Stimulated activated CD4-positive, alpha-beta T cell treated with anti-CD3 and anti-CD28 coated beads, Interleukin-15, amount 100 ng/mL, for 24 hours (primary cell): Measurements from ENCODE around the gene C6orf136.
"Not testable (repeated sequence)": the region's sequence is repeated elsewhere in the genome, so short reads cannot be mapped to it uniquely, and the experiment has no call there.

Experiments used
- DNase-seq: peaks from one replicate; pipeline ENCODE4 v3.0.0-alpha.2; 2020

The C6orf136 gene

DNA sequence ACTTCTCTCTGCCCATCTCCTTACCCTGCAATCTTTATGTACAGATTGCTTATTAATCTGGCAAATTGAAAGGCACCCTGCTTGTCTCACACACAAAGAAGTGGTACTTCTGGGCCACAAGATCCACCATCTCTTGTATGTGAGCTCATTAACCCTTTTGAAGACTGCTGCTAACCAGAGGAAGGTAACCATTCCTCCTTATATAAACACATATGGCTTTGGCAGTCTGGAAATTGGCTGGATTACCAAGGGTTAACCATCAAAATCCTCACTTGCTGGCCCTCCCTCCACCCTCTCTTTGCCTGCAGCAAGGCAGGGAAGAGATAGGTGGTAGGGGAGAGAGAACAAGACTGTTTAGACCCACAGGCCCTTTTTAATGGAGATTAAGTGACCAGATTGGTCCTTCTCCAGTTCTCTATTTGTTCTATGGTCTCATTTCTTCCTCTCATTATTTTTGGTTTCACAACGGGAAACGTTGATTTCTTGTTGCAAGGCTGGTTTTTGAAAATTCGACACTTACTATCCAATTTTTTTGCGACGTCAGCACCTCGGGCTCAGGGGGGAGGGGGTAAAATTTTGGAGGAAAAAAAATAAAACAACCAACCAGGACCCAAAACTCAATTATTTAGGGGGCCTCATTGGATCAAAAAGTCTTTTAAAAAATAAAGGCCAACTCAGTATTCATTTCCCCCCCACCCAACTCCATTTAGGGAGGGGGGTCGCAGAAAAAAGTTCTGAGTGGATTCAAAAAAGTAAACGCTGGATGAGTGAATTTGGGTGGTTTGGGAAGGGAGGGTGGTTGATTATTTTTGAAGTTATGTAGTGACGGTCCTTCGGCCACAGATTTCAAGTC, 30.7 kb upstream of the C6orf136 start:
- DNase-seq: no peak

DNA sequence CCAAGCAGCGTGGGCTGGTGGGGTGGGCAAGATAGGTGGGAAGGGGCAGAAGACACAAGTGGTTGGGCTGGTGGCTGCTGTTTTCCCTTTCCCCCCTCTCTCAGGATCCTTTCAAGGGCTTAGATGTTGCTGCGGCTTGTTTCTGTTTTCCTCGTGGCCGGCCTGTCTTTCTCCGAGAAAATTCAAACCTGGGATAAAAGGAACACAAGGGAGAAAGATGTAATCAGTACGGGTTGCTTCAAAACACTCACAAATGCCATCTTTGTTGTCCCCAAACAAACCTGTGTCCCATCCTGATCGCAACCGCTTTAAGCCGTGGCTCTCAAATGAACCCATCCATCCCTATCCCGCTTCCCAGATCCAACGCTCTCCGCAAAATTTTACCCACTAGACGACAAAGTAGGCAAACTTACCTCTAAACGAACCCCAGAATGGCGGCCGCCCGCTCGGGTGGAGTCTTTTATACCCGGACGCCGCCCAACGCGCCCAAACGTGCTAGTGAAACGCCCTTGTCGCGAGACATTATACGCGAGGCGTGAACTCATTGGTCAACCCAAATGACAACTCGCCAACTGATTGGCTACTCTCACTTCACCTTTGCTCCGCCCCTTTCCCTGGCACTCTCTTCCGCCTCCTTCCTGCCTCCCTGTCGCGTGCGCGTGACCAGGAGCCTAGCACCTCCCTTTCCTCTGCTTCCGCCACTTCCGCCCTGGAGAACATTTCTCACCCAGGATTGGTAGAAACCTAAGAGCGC, 29.9 kb upstream of the C6orf136 start, which contains the start of gene PPP1R10:
PPP1R10 (minus strand) TSS at position 433 of the 754 bp plus-strand sequence. CDS start 7,299 bp downstream, outside the sequence.
- DNase-seq: peak; percentile 97

- peak; percentile 98 for DNase-seq
Measured at GRCh38 chr6:30617565-30618269, 29.2 kb upstream of the C6orf136 start, which contains the start of gene MRPS18B. MRPS18B (plus strand) TSS chr6:30617840; CDS start chr6:30617866, 26 bp downstream.

DNA sequence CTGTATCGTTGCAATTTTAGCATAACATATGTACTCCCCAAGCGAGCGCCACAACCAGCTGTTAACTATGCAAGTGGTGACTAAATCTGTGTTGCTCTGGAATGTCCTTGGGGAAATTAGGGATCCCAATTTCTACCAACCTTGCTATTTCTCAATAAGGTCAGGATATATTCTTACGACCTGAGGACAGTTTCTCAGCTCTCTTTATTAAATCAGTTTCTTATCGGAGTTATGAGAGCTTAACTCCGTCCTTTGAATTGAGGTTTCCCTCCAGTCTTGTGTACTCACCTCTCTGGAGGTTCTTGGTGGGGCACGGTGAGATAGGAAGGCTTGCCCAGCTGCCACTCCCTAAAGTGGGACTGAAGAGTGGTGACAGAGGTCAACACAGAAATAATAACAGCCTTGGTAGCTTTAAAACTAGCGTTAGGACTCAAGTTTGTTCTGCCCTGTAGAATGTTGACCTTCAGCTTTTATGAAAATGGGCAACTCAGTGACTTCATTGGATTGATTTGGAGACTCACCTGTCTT, 28.6 kb upstream of the C6orf136 start:
- no peak for DNase-seq

- DNase-seq: no peak
Measured at GRCh38 chr6:30619561-30619960, 27.4 kb upstream of the C6orf136 start.

GRCh38 chr6:30625511-30625910, 21.4 kb upstream of the C6orf136 start:
- no peak for DNase-seq

- peak; percentile 92 for DNase-seq
Measured at GRCh38 chr6:30626484-30627366, 20.2 kb upstream of the C6orf136 start, which contains the start of gene ATAT1. ATAT1 (plus strand) TSS chr6:30626874.

DNA sequence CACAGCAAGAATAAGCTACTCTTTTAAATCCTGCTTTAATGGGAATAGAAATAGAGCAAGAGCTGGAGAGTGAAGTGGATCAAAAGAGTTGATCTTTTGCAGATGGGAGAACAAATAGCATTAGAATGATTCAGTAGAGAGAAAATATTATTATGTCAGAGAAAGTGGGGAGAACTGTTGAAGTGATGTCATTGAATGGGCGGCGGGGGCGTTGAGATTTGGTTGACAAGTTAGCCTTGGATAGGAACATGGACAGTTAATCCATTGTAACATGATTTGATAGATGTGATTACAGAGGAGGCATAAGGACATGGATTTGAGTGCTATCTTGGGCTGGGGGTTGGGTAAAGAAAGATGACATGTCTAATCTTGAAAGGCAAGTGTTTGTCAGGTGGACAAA, 11.1 kb upstream of the C6orf136 start:
- DNase-seq: no peak

DNA sequence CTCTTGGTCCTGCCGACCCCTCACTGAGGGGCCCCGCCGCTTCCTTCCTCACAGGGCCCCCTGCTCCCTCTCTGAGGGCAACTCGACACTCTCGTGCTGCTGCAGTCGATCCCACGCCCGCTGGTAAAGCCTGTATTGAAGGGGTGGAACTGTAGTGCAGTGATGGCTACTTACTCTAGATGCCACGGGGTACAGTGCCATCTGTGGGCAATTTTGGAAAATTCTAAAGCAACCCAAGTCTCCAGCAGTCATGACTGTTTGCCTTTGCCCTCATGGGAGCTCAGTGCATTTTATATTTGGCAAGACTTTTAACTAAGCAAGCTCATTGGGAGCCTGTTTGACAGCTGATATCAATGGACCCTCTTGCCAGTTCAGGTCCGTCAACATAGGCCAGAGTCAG, 6.5 kb upstream of the C6orf136 start:
- DNase-seq: no peak

- no peak for DNase-seq
Measured at GRCh38 chr6:30641048-30641447, 5.9 kb upstream of the C6orf136 start.

GRCh38 chr6:30643656-30644055, 3.3 kb upstream of the C6orf136 start:
- DNase-seq: no peak

- no peak for DNase-seq
Measured at GRCh38 chr6:30644769-30645168, 2.2 kb upstream of the C6orf136 start.

- no peak for DNase-seq
Measured at GRCh38 chr6:30645989-30646388, 944 bp upstream of the C6orf136 start.

GRCh38 chr6:30647242-30648116, 546 bp downstream of the C6orf136 start:
- peak; percentile 86 for DNase-seq

GRCh38 chr6:30651143-30651542, 4.2 kb downstream of the C6orf136 start:
- DNase-seq: no peak

DNA sequence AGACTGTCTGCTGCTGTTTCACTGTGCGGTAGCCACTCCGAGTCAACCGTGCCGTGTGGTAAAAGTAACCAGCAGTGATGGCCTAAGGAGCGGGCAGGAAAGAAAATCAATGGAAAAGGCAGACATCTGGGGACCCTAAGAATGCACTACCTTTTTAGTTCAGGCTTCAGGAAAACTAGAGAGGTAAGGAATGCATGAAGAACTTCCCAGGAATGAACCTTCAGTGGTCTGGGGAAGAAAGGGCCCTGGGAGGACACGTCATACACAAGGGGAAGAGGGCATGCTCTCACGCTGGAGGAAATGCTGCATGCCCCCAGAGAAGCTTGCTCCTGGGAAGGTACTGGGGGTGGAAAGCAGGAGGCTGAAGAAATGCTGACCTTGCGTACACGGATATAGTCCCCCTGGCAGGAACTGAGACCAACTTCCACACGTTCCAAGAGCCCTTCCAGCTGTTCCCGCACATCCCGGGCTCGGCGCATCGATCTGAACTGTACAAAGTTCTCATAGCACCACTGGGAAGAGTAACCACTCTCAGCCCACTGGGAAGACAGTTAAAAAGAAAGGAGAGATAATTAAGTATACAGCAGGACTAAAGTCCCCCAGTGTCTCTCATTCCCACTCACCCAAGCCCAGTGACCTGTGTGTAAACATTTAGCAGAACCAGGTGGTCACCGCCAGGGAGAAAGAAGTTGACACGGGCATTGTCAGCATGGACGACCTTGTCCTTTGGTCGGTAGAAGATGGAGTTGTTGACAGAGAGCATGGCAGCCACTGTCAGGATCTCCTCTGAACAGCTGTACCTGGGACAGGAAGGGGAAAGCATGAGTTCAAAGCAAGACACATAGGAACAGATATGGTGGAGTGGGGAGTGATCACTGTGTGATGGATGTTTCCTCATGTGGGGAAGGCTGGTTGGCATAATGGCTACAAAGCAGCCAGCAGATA, 8.1 kb downstream of the C6orf136 start:
- no peak for DNase-seq

GRCh38 chr6:30655743-30656094, 8.8 kb downstream of the C6orf136 start:
- no peak for DNase-seq

- no peak for DNase-seq
Measured at GRCh38 chr6:30656513-30656912, 9.6 kb downstream of the C6orf136 start.

- no peak for DNase-seq
Measured at GRCh38 chr6:30657454-30657853, 10.5 kb downstream of the C6orf136 start.

DNA sequence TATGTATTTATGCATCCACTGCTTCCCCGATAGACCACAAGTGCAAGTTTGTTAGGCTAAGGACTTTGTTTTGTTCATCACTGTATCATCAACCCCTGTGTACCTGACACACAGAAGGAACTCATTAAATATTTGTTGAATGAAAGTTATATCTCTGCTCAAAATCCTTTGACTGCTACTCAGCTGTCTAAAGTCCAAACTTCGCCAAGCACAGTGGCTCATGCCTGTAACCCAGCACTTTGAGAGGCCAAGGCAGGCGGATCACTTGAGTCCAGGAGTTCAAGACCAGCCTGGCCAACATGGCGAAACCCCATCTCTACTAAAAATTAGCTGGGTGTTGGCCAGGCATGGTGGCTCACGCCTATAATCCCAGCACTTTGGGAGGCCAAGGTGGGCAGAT, 11.0 kb downstream of the C6orf136 start:
- DNase-seq: not testable (repeated sequence)
